ENCODE measurements around the gene ABRACL. TPM values are rescaled to one million over a fixed set of nuclear protein-coding genes. Genes with fewer than 3 reads are reported as not detected.

The ABRACL gene
- total RNA-seq, 1 donor from 2014 or later: 63.0 TPM

DNA sequence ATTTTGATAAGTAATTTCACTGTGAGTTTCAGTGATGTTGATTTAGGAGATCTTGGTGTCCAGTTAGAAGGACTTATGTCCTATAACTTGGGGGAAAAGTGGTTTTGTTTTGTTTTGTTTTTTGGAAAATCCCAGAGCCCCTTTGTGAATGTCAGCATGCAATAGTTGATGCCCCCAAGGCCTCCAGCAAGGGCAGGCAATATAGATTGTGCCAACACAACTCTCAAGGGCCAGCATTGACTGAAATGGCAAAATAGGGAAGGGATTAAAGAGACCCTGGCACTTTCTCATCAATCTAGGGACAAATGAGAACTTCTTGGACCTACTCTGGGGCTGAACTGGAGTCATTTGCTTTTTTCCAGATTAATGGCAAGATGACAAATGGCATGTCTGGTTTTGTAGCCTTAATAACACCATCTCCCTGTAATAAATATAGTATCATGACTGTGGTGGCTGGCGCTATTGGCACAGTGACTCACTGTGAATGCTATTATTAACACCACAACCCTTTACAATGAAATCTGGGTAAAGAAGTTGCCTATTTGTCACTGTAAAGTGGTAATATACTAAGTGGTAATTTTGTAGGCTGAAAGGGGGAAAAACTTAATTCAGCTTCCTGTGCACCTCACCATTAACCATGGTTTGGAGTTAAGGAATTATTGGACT, 51.8 kb downstream of the ABRACL start:
- Mint-ChIP-seq H3K9me3 (peaks cover 4% of the 10 kb centered on the region), H3K36me3 (no peaks in the 10 kb centered on the region), H3K27me3 (ENCODE audit: low read depth) (no peaks in the 10 kb centered on the region), H3K27ac (no peak overlapping the region), H3K4me3 (no peak overlapping the region), H3K4me1 (no peaks in the 10 kb centered on the region)
- DNase-seq (ENCODE audit: low spot score in 2 of 2, unreplicated experiment in 2 of 2): no peak
- TF ChIP-seq, protein P1, sequence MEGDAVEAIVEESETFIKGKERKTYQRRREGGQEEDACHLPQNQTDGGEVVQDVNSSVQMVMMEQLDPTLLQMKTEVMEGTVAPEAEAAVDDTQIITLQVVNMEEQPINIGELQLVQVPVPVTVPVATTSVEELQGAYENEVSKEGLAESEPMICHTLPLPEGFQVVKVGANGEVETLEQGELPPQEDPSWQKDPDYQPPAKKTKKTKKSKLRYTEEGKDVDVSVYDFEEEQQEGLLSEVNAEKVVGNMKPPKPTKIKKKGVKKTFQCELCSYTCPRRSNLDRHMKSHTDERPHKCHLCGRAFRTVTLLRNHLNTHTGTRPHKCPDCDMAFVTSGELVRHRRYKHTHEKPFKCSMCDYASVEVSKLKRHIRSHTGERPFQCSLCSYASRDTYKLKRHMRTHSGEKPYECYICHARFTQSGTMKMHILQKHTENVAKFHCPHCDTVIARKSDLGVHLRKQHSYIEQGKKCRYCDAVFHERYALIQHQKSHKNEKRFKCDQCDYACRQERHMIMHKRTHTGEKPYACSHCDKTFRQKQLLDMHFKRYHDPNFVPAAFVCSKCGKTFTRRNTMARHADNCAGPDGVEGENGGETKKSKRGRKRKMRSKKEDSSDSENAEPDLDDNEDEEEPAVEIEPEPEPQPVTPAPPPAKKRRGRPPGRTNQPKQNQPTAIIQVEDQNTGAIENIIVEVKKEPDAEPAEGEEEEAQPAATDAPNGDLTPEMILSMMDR (IDR thresholded peaks at IDR 0.05; ENCODE audit: unreplicated experiment): no peak

DNA sequence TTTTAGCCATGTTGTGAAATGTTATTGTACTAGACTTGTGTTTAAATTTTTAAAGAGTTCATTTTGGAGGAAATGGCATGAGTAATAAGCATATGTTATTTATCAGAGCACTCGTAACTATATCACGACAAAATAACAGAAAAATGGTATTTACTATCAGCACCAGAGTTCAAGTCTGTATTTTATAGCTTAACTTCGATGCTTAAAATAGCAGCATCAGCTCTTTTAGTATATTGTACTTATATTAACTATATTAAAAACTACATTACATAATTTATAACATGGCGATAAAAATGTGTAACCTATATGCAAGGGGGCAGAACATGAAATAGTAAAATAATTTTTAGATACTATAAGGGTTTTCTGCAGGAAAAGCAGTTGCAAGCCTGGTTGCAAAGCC, 52.9 kb downstream of the ABRACL start:
- no peaks in the 10 kb centered on the region for H3K27me3 Mint-ChIP-seq (ENCODE audit: low read depth)

DNA sequence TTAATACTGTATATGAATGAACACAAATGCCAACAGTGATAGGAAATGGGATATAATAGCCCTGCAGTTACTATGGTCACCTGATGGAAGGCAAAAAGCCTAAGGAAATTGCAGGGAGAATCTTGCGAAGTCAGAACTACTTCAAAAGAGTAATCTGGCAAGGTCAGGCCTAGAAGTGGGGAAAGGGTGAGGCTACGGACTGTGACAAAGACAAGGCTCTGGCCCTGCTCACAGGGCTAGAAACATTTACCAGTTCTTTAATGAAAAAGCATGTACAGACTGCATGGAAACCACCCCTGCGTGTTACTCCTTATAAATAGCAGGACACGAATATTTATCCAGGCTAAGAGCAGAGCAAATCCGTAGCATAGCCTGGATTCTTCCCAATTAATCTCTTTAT, 53.8 kb downstream of the ABRACL start:
- no peak overlapping the region for H3K4me3 Mint-ChIP-seq
- H3K9me3 Mint-ChIP-seq: peaks cover 5% of the 10 kb centered on the region
- DNase-seq (ENCODE audit: low spot score in 2 of 2, unreplicated experiment in 2 of 2): no peak
- H3K4me1 Mint-ChIP-seq: no peaks in the 10 kb centered on the region
- H3K27ac Mint-ChIP-seq: no peak overlapping the region
- no peaks in the 10 kb centered on the region for H3K27me3 Mint-ChIP-seq (ENCODE audit: low read depth)
- H3K36me3 Mint-ChIP-seq: no peaks in the 10 kb centered on the region
- TF ChIP-seq, protein P1 (IDR thresholded peaks at IDR 0.05; ENCODE audit: unreplicated experiment): no peak

More for the DNA sequence above, 52.9 kb downstream of the ABRACL start:
- no peaks in the 10 kb centered on the region for H3K36me3 Mint-ChIP-seq
- TF ChIP-seq, protein P1 (IDR thresholded peaks at IDR 0.05; ENCODE audit: unreplicated experiment): no peak
- H3K4me1 Mint-ChIP-seq: no peaks in the 10 kb centered on the region
- no peak overlapping the region for H3K4me3 Mint-ChIP-seq
- H3K27ac Mint-ChIP-seq: no peak overlapping the region
- DNase-seq (ENCODE audit: low spot score in 2 of 2, unreplicated experiment in 2 of 2): no peak
- H3K9me3 Mint-ChIP-seq: peaks cover 4% of the 10 kb centered on the region

DNA sequence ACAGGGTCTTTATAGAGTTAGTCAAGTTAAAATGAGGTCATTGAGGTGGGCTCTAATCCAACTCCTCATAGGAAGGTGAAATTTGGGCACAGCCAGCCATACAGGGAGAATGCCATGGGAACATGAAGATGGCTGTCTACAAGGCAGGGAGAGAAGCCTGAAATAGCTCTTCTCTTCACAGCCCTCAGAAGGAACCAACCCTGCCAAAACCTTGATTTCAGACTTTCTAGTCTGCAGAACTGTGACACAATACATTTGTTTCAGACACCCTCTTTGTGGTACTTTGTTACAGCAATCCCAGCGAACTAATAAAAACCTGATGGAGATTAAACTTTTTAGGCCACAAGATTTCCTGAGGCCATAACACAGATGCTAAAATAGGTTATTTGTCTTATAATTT, 63.3 kb downstream of the ABRACL start:
- Mint-ChIP-seq H3K36me3 (no peaks in the 10 kb centered on the region), H3K9me3 (peaks cover 24% of the 10 kb centered on the region), H3K4me3 (no peak overlapping the region), H3K27me3 (ENCODE audit: low read depth) (no peaks in the 10 kb centered on the region), H3K4me1 (no peaks in the 10 kb centered on the region), H3K27ac (no peak overlapping the region)
- TF ChIP-seq, protein P1 (IDR thresholded peaks at IDR 0.05; ENCODE audit: unreplicated experiment): no peak
- DNase-seq (ENCODE audit: low spot score in 2 of 2, unreplicated experiment in 2 of 2): no peak

Other genes with a start within 250 kb of the ABRACL start
- gene ECT2L, start 232.7 kb upstream of the ABRACL start, total RNA-seq: 0.14 to 0.40 TPM (median 0.40 TPM) in 3 replicates
- gene REPS1, start 40.5 kb upstream of the ABRACL start, total RNA-seq: 85.6 to 95.4 TPM (median 89.4 TPM) in 3 replicates
- 25.9 to 28.5 TPM (median 27.5 TPM) in 3 replicates for gene HECA, start 106.3 kb downstream of the ABRACL start, total RNA-seq

All from mesothelial cell of epicardium (in vitro differentiated cells).